ENCODE results near the gene IL7R. TPM values are rescaled to one million over a fixed set of nuclear protein-coding genes. Genes with fewer than 3 reads are reported as not detected.

The IL7R gene
- total RNA-seq, 2 donors from 2014 or later, result 3.1 to 3.2 TPM

DNA sequence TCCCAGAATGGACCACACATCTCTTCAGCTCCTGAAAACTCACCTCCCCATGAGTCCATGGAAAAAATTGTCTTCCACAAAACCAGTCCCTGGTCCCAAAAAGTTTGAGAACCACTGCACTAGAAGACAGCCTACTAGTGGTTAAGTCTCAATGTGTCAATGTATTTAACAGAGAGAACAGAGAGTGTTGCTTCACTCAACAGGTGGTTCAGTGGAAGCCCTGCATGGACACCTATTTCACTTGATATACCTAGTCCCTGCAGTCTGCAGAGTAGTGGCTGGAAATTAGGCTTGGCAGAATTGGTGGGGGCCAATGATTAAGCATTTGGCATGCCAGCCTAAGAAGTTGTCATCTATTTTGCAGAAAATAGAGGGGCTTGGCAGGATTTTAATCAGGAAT, 23.0 kb downstream of the IL7R start:
- H3K27ac ChIP-seq, result no peak overlapping the region
- H3K36me3 ChIP-seq, result no peaks in the 10 kb centered on the region
- TF ChIP-seq, protein P1, sequence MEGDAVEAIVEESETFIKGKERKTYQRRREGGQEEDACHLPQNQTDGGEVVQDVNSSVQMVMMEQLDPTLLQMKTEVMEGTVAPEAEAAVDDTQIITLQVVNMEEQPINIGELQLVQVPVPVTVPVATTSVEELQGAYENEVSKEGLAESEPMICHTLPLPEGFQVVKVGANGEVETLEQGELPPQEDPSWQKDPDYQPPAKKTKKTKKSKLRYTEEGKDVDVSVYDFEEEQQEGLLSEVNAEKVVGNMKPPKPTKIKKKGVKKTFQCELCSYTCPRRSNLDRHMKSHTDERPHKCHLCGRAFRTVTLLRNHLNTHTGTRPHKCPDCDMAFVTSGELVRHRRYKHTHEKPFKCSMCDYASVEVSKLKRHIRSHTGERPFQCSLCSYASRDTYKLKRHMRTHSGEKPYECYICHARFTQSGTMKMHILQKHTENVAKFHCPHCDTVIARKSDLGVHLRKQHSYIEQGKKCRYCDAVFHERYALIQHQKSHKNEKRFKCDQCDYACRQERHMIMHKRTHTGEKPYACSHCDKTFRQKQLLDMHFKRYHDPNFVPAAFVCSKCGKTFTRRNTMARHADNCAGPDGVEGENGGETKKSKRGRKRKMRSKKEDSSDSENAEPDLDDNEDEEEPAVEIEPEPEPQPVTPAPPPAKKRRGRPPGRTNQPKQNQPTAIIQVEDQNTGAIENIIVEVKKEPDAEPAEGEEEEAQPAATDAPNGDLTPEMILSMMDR (IDR thresholded peaks at IDR 0.05), result no peak
- no peaks in the 10 kb centered on the region for H3K9me3 ChIP-seq
- H3K27me3 ChIP-seq, result no peaks in the 10 kb centered on the region
- no peak for DNase-seq (ENCODE audit: low spot score)
- H3K4me3 ChIP-seq, result no peak overlapping the region
- no peaks in the 10 kb centered on the region for H3K4me1 ChIP-seq

DNA sequence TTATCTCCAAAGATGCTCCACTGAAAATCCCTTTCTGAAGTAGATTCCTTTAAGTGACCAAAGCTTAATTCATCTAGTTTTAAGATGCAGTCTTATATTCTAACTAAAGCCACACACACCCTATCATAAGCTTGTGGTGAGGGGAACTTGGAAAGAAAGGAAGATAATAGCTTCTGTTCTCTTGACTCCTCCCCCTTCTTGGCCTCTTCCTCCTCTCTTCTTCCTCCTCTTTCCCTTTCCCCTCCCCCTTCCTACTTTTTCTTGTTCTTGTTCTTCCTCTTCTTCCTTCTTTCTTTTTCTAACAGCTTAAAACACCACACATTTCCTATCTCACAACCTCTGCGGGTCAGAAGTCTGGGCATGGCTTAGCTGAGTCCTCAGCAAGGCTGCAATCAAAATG, 23.5 kb downstream of the IL7R start:
- Histone ChIP-seq H3K27ac (no peak overlapping the region), H3K4me1 (no peaks in the 10 kb centered on the region), H3K36me3 (no peaks in the 10 kb centered on the region), H3K27me3 (no peaks in the 10 kb centered on the region), H3K4me3 (no peak overlapping the region), H3K9me3 (no peaks in the 10 kb centered on the region)
- TF ChIP-seq, protein P1 (IDR thresholded peaks at IDR 0.05), result no peak
- DNase-seq (ENCODE audit: low spot score), result no peak

DNA sequence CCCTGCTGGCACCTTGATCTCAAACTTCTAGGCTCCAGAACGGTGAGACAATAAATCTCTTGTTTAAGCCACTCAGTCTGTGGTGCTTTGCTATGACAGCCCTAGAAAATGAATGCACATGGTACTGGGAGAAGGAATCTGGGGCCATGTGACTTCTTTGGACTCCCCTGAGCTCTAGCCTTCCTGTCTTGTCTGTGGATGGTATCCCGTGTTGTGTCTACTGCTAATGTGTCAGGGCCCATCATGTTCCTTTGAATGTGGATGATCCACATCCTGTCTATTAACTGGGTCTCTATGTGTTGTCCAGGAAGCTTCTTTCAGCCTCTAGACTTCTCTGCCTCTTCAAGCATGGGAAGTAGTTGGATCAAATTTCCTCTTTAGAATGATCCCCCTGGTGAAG, 25.1 kb downstream of the IL7R start:
- H3K9me3 ChIP-seq, result no peaks in the 10 kb centered on the region
- no peak for DNase-seq (ENCODE audit: low spot score)
- H3K36me3 ChIP-seq, result no peaks in the 10 kb centered on the region
- no peaks in the 10 kb centered on the region for H3K4me1 ChIP-seq
- no peak overlapping the region for H3K4me3 ChIP-seq
- H3K27ac ChIP-seq, result no peak overlapping the region
- no peaks in the 10 kb centered on the region for H3K27me3 ChIP-seq
- TF ChIP-seq, protein P1 (IDR thresholded peaks at IDR 0.05), result no peak

DNA sequence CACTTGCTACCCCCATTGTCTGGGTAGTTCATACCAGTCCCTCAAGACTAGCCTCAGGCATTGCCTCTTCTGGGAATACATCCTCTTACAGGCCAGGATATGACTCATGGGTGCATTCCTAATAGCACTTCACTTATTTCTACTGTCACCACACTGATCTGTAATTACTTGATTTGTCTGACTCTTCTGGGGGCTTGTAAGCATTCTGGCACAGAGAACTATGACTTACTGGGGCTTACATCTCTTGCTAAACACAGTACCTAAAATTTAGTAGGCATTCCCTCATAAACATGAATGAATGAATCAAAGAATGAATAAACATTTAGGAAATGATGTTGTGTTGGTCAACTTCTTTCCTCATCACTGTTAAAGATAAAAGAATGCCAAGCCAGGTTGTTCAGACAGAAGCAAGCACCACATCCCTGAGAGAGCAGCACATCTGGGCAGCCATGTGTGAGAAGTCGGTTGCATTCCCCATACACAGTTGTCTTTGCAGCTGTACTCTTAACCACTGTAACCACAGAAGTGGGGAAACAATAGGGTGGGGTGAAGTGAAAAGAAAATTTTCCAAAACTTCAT, 27.6 kb downstream of the IL7R start:
- no peaks in the 10 kb centered on the region for H3K27me3 ChIP-seq
- H3K36me3 ChIP-seq, result no peaks in the 10 kb centered on the region
- no peak for DNase-seq (ENCODE audit: low spot score)
- H3K4me1 ChIP-seq, result no peaks in the 10 kb centered on the region
- H3K27ac ChIP-seq, result no peak overlapping the region
- H3K4me3 ChIP-seq, result no peak overlapping the region
- TF ChIP-seq, protein P1 (IDR thresholded peaks at IDR 0.05), result no peak
- no peaks in the 10 kb centered on the region for H3K9me3 ChIP-seq

DNA sequence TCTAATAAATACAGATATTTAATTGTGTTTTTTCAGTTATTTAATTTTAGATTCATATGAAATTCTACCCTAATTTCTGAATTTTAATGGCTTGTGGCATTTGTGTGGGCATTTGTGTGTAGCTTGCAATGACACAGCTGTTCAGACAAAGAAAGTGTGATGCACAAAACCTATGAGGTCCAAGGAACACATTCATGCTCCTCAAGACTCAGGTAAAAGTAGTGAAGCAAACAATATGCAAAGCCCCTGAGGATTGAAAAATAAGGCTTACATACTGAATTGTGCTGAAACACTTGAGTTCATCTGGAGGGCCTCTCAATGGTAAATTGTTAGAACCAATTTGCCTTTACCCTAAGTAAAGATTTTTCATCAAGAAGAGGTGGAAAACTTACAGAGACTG, 28.1 kb downstream of the IL7R start:
- DNase-seq (ENCODE audit: low spot score), result no peak
- no peaks in the 10 kb centered on the region for H3K4me1 ChIP-seq
- TF ChIP-seq, protein P1 (IDR thresholded peaks at IDR 0.05), result no peak
- no peak overlapping the region for H3K27ac ChIP-seq
- no peaks in the 10 kb centered on the region for H3K36me3 ChIP-seq
- H3K9me3 ChIP-seq, result no peaks in the 10 kb centered on the region
- H3K4me3 ChIP-seq, result no peak overlapping the region
- no peaks in the 10 kb centered on the region for H3K27me3 ChIP-seq

DNA sequence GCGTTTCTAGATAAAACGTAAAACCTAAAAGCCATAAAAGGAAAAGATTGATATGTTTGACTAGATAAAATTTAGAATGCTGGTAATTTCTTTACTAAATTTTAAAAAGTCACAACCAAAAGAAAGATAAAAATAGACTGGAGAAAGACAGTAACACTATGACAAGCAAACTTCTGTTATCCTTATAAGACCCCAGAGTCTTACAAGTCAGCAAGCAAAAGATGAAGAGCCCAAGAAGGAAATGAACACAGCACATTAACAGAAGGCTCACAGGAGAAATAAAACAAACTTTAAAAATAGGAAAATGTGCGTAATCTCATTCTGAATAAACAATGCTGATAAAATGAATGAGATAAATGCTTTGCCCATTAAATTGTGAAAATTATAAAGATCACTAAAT, 29.7 kb downstream of the IL7R start:
- TF ChIP-seq, protein P1 (IDR thresholded peaks at IDR 0.05), result no peak
- H3K36me3 ChIP-seq, result no peaks in the 10 kb centered on the region
- no peaks in the 10 kb centered on the region for H3K4me1 ChIP-seq
- no peaks in the 10 kb centered on the region for H3K9me3 ChIP-seq
- H3K27ac ChIP-seq, result no peak overlapping the region
- DNase-seq (ENCODE audit: low spot score), result no peak
- no peak overlapping the region for H3K4me3 ChIP-seq
- H3K27me3 ChIP-seq, result no peaks in the 10 kb centered on the region
